Kidney (tissue), 14 donors: Measurements from ENCODE around the gene SOX15. TPM values are rescaled to one million over a fixed set of nuclear protein-coding genes. Genes with fewer than 3 reads are reported as not detected.

Experiments used
- DNase-seq, 5 donors: peaks; one replicate each; pipeline ENCODE4 v3.0.0-alpha.2; 2013 to 2020
- FAIRE-seq: peaks from 2 replicates; lab custom pipeline; 2012; peaks lifted over from hg19 to GRCh38; lab: Jason Lieb, UNC
- H3K27ac ChIP-seq, 2 donors: one replicate each; pipeline ENCODE4 v1.7.0; 2013; ENCODE audit warnings: low read depth in 2 of 2, low read length in 2 of 2, inconsistent platforms in 1 of 2
- H3K27me3 ChIP-seq: one replicate; pipeline ENCODE4 v1.7.1; 2013; ENCODE audit warnings: low read length, inconsistent platforms; ENCODE audit not compliant: control insufficient read depth, insufficient read depth
- H3K36me3 ChIP-seq, 3 donors: one replicate each; pipeline versions ENCODE4 v1.7.0 to v1.7.1; 2013; ENCODE audit warnings: low read length in 3 of 3, control low read depth in 1 of 3, inconsistent platforms in 1 of 3; ENCODE audit not compliant: insufficient read depth in 3 of 3, control insufficient read depth in 2 of 3
- H3K4me1 ChIP-seq, 3 donors: one replicate each; pipeline versions ENCODE4 v1.7.0 to v1.7.1; 2013; ENCODE audit warnings: low read length in 3 of 3, inconsistent platforms in 1 of 3, low read depth in 1 of 3; ENCODE audit not compliant: control insufficient read depth in 2 of 3, insufficient read depth in 2 of 3
- H3K4me3 ChIP-seq, 3 donors: one replicate each; pipeline versions ENCODE4 v1.7.0 to v1.8.1; 2013; ENCODE audit warnings: low read length in 3 of 3, control low read depth in 1 of 3, inconsistent platforms in 1 of 3
- H3K9ac ChIP-seq, 3 donors: one replicate each; pipeline versions ENCODE4 v1.7.0 to v1.7.1; 2013; ENCODE audit warnings: low read length in 3 of 3, control low read depth in 1 of 3, inconsistent platforms in 1 of 3
- H3K9me3 ChIP-seq, 3 donors: one replicate each; pipeline versions ENCODE4 v1.7.0 to v1.7.1; 2013; ENCODE audit warnings: low read length in 3 of 3, control low read depth in 1 of 3, inconsistent platforms in 1 of 3; ENCODE audit not compliant: control insufficient read depth in 2 of 3, insufficient read depth in 1 of 3
- CTCF ChIP-seq: IDR thresholded peaks from 3 replicates; pipeline ENCODE4 v1.5.1; 2012; ENCODE audit warnings: mild to moderate bottlenecking, moderate library complexity, borderline replicate concordance; ENCODE audit not compliant: insufficient read depth; ENCODE audit errors: extremely low read depth
- intact Hi-C: fragments of 100-400 bp; cut with DNase I; formaldehyde crosslinking; loops from one replicate; pipeline ENCODE4 v1.11.1; 2022
- polyA plus RNA-seq: library from polyadenylated mRNA; stranded (reverse); fragments of 350-450 nt; fragmentation: Illumina TruSeq; extraction: RNeasy Lipid Tissue Mini Kit (QIAGEN cat#74804); gene quantifications from one replicate; pipeline ENCODE4 v1.2.3, GENCODE V29; 2014; ENCODE audit warnings: low read depth, low replicate concordance; ENCODE audit not compliant: insufficient read depth
- total RNA-seq: library from RNA; stranded (reverse); fragmentation: NEBNext Ultra II Directional; extraction: Animal tissue kit (Norgen Biotek cat#: 25700); gene quantifications from one replicate; pipeline ENCODE4 v1.2.1, GENCODE V29; 2021
- donor health status: control.
- donor health status: control.
- donor health status: control.
- donor health status: control.
- donor health status: control.
- donor health status: DM: yes; HTN: yes; CAD: no.
- donor health status: Normal renal cell carcinoma (clear cell type).

The SOX15 gene
- total and polyA plus RNA-seq, 2 donors from 2014 or later = 0.80 to 0.88 TPM

- DNase-seq (peak in 1 of 5 donors; percentile 39), FAIRE-seq (no peak)
Measured at GRCh38 chr17:7577327-7578199, 12.3 kb downstream of the SOX15 start.

GRCh38 chr17:7576432-7576937, 13.4 kb downstream of the SOX15 start:
- peaks cover 9 to 42% (median 32%) of the 10 kb centered on the region in 3 donors for H3K4me1 ChIP-seq
- DNase-seq (peak in 1 of 5 donors; percentile 52), FAIRE-seq (no peak)
- no peak overlapping the region for H3K27ac ChIP-seq
- no peak for TF ChIP-seq CTCF
- no peak overlapping the region for H3K4me3 ChIP-seq
- intact Hi-C loops = no loop called here
- H3K9ac ChIP-seq = no peak overlapping the region
- no peaks in the 10 kb centered on the region for H3K27me3 ChIP-seq
- peaks cover 31 to 51% (median 40%) of the 10 kb centered on the region in 3 donors for H3K36me3 ChIP-seq
- H3K9me3 ChIP-seq = no peaks in the 10 kb centered on the region

More at GRCh38 chr17:7577327-7578199, 12.3 kb downstream of the SOX15 start:
- H3K4me1 ChIP-seq = peaks cover 9 to 43% (median 34%) of the 10 kb centered on the region in 3 donors
- no peak overlapping the region for H3K9ac ChIP-seq
- intact Hi-C loops = no loop called here
- no peaks in the 10 kb centered on the region for H3K9me3 ChIP-seq
- H3K4me3 ChIP-seq = no peak overlapping the region
- peaks cover 31 to 51% (median 40%) of the 10 kb centered on the region in 3 donors for H3K36me3 ChIP-seq
- H3K27me3 ChIP-seq = no peaks in the 10 kb centered on the region
- H3K27ac ChIP-seq = no peak overlapping the region
- no peak for TF ChIP-seq CTCF

- intact Hi-C loops = no loop called here
- Histone ChIP-seq H3K27ac (no peak overlapping the region), H3K36me3 (peaks cover 31 to 57% (median 41%) of the 10 kb centered on the region in 3 donors), H3K4me3 (no peak overlapping the region), H3K9me3 (no peaks in the 10 kb centered on the region), H3K4me1 (peaks cover 9 to 39% (median 32%) of the 10 kb centered on the region in 3 donors), H3K9ac (no peak overlapping the region), H3K27me3 (no peaks in the 10 kb centered on the region)
- TF ChIP-seq CTCF = no peak
- DNase-seq (no peak), FAIRE-seq (no peak)
Measured at GRCh38 chr17:7575959-7576358, 13.9 kb downstream of the SOX15 start.
